ENCODE results near the gene ZSCAN23. TPM values are rescaled to one million over a fixed set of nuclear protein-coding genes. Genes with fewer than 3 reads are reported as not detected.

The ZSCAN23 gene
- total and polyA plus RNA-seq, 2 of the 8 experiments (the other 6 are each of a cell fraction or from before 2014, with no cell fraction given) = 0.74 to 5.3 TPM

- Histone ChIP-seq H3K9ac (replicated peaks in 1 of 4; ENCODE audit: extremely low read depth in 1 of 4, low read depth in 3 of 4, low read length in 3 of 4) (no peak overlapping the region), H3K4ac (replicated peaks; ENCODE audit: insufficient read length, low read depth, low read length) (no peak overlapping the region), H3K56ac (replicated peaks; ENCODE audit: insufficient read length, low read depth, low read length) (no peak overlapping the region), H3K4me3 (ENCODE audit: extremely low read depth in 1 of 4, insufficient read depth in 2 of 4, low read depth in 3 of 4, low read length in 4 of 4) (no peak overlapping the region), H4K8ac (ENCODE audit: extremely low read depth, insufficient read depth, low read length) (no peak overlapping the region), H3K36me3 (ENCODE audit: control insufficient read depth in 2 of 4, insufficient read depth in 4 of 4, low read length in 3 of 4) (no peaks in the 10 kb centered on the region), H2BK12ac (ENCODE audit: low read depth, low read length) (no peak overlapping the region), H3K23ac (ENCODE audit: insufficient read length) (no peak overlapping the region), H2AFZ (ENCODE audit: low read length) (no peak overlapping the region), H2BK20ac (ENCODE audit: low read length) (no peak overlapping the region), H2AK5ac (ENCODE audit: low read depth, low read length) (no peak overlapping the region), H4K5ac (ENCODE audit: insufficient read length, low read depth, low read length) (no peak overlapping the region), H3K23me2 (ENCODE audit: low read depth, low read length) (no peaks in the 10 kb centered on the region), H3K79me1 (ENCODE audit: low read depth, low read length) (no peaks in the 10 kb centered on the region), H2BK5ac (ENCODE audit: low read depth, low read length) (no peak overlapping the region), H3K18ac (ENCODE audit: extremely low read depth, low read length) (no peak overlapping the region), H2BK15ac (ENCODE audit: low read length) (no peak overlapping the region), H3K14ac (ENCODE audit: insufficient read length) (no peak overlapping the region), H4K91ac (replicated peaks; ENCODE audit: insufficient read length, low read length) (no peak overlapping the region), H4K20me1 (replicated peaks in 1 of 2; ENCODE audit: control insufficient read depth in 1 of 2, insufficient read depth in 2 of 2, low read length in 2 of 2) (no peaks in the 10 kb centered on the region), H3K9me3 (ENCODE audit: insufficient read depth in 2 of 2, low read depth in 1 of 2, low read length in 1 of 2) (no peaks in the 10 kb centered on the region), H3K27ac (ENCODE audit: low read depth, low read length) (no peak overlapping the region), H3K27me3 (replicated peaks in 1 of 4; ENCODE audit: control insufficient read depth in 3 of 4, extremely low read depth in 1 of 4, insufficient read depth in 3 of 4, low read length in 3 of 4) (no peaks in the 10 kb centered on the region), H3K4me2 (ENCODE audit: insufficient read depth in 1 of 2, low read depth in 2 of 2, low read length in 2 of 2) (no peak overlapping the region), H3K4me1 (replicated peaks in 1 of 4; ENCODE audit: control insufficient read depth in 3 of 4, insufficient read depth in 4 of 4, low read length in 3 of 4) (no peaks in the 10 kb centered on the region), H2BK120ac (replicated peaks; ENCODE audit: low read depth, low read length) (no peak overlapping the region), H3K79me2 (ENCODE audit: control insufficient read depth in 1 of 2, insufficient read depth in 2 of 2, low read length in 2 of 2) (no peaks in the 10 kb centered on the region)
- DNase-seq (ENCODE audit: low read depth in 1 of 2, low spot score in 2 of 2) (no peak), FAIRE-seq (no peak)
- 84% methylated on average over 2 of the region's 2 CpGs; no CpG with 5 or more reads in 1 of the 2 experiments for WGBS, 2 experiments (ENCODE audit: extremely low coverage in 1 of 2, insufficient coverage in 1 of 2, insufficient read length in 1 of 2, insufficient replicate concordance in 2 of 2, low coverage in 1 of 2, low lambda C conversion rate in 2 of 2, missing lambda C conversion rate in 1 of 2)
- ChIA-PET CTCF (ENCODE audit: partially characterized antibody) (no interaction called here), POLR2A (ENCODE audit: partially characterized antibody) (no interaction called here)
- TF ChIP-seq CHD7 (IDR thresholded peaks at IDR 0.05; ENCODE audit: insufficient replicate concordance, low read length) = no peak
Measured at GRCh38 chr6:28407401-28407800, 35.9 kb downstream of the ZSCAN23 start.

All from H1 (cell line).